A673 (cell line): ENCODE measurements around the gene KCNRG.

Experiments used
- EZH2 ChIP-seq: fragments of 200-600 bp; sonication (generic); IDR thresholded peaks from 2 replicates; pipeline ENCODE4 v1.6.1; 2017; ENCODE audit warnings: borderline replicate concordance, low read depth, mild to moderate bottlenecking, mixed read lengths, antibody characterized with exemption, low read length; ENCODE audit not compliant: poor library complexity, severe bottlenecking
- TF ChIP-seq, protein P1 (sequence below): fragments of 300-800, 200-600 bp; sonication (generic); conservative IDR thresholded peaks from 2 replicates; pipeline ENCODE4 v1.5.1; 2017; ENCODE audit warnings: low read depth, mild to moderate bottlenecking, antibody characterized with exemption, low read length, moderate library complexity, mixed read lengths

DNA sequence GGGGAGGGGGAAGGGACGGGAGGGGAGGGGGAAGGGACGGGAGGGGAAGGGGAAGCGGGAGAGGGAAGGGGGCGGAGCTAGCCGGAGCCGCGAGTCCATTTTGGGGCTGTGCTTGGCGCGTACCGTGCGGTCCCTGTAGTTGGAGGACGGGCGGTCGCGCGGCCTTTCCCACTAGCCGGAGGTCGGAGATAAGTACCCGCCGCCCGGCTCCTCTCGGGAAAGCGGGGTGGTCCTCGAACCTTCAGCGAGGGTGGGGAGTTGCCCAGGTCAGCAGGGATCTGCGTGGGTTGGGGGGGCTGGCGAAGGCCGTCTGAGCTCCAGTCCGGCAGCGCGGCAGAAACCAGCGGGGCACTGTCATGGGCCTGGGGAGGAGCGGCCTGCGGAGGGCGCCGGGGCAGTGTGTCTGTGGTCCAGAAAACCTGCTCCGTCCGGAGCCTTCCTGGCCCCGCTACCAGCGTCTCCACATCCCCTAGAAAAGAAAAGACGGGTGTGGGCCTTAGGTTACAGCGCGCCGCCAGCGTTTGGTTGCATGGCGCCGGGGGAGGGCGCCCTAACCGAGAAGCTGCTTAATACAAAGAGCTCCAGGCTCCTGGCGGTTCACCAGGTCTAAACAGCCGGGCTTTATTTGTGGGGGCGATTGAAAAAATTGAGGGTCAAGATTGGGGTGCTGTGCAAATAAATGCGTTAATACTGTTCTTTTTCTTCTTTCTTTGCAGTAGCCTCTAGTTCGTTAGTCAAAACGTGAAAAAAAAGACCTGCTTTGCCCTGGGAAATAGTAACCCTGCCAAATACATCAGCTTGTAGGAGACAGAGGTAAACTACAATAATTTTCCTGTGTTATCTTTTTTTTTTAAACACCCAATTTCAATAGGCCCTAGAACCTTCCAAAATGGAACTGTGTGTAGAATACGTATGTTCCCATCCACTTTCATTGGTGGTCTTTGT, 18.0 kb upstream of the KCNRG start, which contains the start of gene TRIM13:
- TF ChIP-seq, protein P1, sequence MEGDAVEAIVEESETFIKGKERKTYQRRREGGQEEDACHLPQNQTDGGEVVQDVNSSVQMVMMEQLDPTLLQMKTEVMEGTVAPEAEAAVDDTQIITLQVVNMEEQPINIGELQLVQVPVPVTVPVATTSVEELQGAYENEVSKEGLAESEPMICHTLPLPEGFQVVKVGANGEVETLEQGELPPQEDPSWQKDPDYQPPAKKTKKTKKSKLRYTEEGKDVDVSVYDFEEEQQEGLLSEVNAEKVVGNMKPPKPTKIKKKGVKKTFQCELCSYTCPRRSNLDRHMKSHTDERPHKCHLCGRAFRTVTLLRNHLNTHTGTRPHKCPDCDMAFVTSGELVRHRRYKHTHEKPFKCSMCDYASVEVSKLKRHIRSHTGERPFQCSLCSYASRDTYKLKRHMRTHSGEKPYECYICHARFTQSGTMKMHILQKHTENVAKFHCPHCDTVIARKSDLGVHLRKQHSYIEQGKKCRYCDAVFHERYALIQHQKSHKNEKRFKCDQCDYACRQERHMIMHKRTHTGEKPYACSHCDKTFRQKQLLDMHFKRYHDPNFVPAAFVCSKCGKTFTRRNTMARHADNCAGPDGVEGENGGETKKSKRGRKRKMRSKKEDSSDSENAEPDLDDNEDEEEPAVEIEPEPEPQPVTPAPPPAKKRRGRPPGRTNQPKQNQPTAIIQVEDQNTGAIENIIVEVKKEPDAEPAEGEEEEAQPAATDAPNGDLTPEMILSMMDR, result peak; percentile 93
- TF ChIP-seq EZH2, result no peak
